Measurements from ENCODE around the gene GP1BB.

GRCh38 chr22:19751497-19752245 is 28.3 kb downstream of the GP1BB start:
- TF ChIP-seq CBX5 (IDR thresholded peaks at IDR 0.05; ENCODE audit: low read depth) (no peak), POLR2A (IDR thresholded peaks at IDR 0.05; ENCODE audit: low read depth, low read length) (no peak), EZH2 (IDR thresholded peaks at IDR 0.05; ENCODE audit: borderline replicate concordance, control insufficient read depth, low read depth, low read length) (no peak)
- TF ChIP-seq, protein P1, sequence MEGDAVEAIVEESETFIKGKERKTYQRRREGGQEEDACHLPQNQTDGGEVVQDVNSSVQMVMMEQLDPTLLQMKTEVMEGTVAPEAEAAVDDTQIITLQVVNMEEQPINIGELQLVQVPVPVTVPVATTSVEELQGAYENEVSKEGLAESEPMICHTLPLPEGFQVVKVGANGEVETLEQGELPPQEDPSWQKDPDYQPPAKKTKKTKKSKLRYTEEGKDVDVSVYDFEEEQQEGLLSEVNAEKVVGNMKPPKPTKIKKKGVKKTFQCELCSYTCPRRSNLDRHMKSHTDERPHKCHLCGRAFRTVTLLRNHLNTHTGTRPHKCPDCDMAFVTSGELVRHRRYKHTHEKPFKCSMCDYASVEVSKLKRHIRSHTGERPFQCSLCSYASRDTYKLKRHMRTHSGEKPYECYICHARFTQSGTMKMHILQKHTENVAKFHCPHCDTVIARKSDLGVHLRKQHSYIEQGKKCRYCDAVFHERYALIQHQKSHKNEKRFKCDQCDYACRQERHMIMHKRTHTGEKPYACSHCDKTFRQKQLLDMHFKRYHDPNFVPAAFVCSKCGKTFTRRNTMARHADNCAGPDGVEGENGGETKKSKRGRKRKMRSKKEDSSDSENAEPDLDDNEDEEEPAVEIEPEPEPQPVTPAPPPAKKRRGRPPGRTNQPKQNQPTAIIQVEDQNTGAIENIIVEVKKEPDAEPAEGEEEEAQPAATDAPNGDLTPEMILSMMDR (IDR thresholded peaks at IDR 0.05 in 2 of 3, conservative IDR thresholded peaks at IDR 0.05 in 1 of 3; ENCODE audit: control insufficient read depth in 2 of 3, extremely low read depth in 1 of 3, insufficient read depth in 1 of 3, low read depth in 3 of 3, low read length in 3 of 3), result no peak
